Fibroblast of villous mesenchyme (primary cell): ENCODE data around the gene NELFA. TPM values are rescaled to one million over a fixed set of nuclear protein-coding genes. Genes with fewer than 3 reads are reported as not detected.

Source experiments
- DNase-seq: peaks from one replicate; pipeline ENCODE4 v3.0.0-alpha.2; 2010; ENCODE audit warnings: low read depth
- H3K4me3 ChIP-seq: 2 replicates; pipeline ENCODE4 v1.5.1; 2011; ENCODE audit warnings: low read depth, mild to moderate bottlenecking, low read length
- total RNA-seq: library from RNA; depleted of rRNA; stranded (reverse); fragments of >200 nt; gene quantifications from 2 replicates; pipeline ENCODE4 v1.2.3, GENCODE V29; 2012
- TF ChIP-seq, protein P1 (sequence below): IDR thresholded peaks from 2 replicates; pipeline ENCODE4 v1.5.1; 2012; ENCODE audit warnings: low read depth, mild to moderate bottlenecking, low read length; ENCODE audit not compliant: insufficient read depth

The NELFA gene
- total RNA-seq, 1 donor: 18.1 TPM

- H3K4me3 ChIP-seq: no peak overlapping the region
- DNase-seq: no peak
- TF ChIP-seq, protein P1, sequence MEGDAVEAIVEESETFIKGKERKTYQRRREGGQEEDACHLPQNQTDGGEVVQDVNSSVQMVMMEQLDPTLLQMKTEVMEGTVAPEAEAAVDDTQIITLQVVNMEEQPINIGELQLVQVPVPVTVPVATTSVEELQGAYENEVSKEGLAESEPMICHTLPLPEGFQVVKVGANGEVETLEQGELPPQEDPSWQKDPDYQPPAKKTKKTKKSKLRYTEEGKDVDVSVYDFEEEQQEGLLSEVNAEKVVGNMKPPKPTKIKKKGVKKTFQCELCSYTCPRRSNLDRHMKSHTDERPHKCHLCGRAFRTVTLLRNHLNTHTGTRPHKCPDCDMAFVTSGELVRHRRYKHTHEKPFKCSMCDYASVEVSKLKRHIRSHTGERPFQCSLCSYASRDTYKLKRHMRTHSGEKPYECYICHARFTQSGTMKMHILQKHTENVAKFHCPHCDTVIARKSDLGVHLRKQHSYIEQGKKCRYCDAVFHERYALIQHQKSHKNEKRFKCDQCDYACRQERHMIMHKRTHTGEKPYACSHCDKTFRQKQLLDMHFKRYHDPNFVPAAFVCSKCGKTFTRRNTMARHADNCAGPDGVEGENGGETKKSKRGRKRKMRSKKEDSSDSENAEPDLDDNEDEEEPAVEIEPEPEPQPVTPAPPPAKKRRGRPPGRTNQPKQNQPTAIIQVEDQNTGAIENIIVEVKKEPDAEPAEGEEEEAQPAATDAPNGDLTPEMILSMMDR: no peak
Measured at GRCh38 chr4:1956631-1957030, 52.1 kb downstream of the NELFA start.

DNA sequence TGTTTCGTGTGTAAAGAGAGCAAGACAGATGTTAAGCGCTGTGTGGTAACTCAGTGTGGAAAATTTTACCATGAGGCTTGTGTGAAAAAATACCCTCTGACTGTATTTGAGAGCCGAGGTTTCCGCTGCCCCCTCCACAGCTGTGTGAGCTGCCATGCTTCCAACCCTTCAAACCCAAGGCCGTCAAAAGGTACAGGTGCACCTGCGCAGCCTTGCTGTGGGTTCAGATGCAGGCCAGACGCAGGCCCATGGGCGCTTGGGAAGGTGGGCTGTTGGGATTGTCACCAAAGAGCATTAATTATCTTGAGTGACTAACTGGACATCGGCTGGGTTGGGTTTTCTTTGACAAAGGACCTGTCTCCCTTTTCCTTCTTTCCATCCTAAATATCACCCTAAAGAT lies 55.4 kb downstream of the NELFA start:
- DNase-seq: no peak
- TF ChIP-seq, protein P1: no peak
- H3K4me3 ChIP-seq: no peak overlapping the region

GRCh38 chr4:1952719-1953118 lies 56.1 kb downstream of the NELFA start:
- TF ChIP-seq, protein P1: no peak
- no peak overlapping the region for H3K4me3 ChIP-seq
- no peak for DNase-seq

DNA sequence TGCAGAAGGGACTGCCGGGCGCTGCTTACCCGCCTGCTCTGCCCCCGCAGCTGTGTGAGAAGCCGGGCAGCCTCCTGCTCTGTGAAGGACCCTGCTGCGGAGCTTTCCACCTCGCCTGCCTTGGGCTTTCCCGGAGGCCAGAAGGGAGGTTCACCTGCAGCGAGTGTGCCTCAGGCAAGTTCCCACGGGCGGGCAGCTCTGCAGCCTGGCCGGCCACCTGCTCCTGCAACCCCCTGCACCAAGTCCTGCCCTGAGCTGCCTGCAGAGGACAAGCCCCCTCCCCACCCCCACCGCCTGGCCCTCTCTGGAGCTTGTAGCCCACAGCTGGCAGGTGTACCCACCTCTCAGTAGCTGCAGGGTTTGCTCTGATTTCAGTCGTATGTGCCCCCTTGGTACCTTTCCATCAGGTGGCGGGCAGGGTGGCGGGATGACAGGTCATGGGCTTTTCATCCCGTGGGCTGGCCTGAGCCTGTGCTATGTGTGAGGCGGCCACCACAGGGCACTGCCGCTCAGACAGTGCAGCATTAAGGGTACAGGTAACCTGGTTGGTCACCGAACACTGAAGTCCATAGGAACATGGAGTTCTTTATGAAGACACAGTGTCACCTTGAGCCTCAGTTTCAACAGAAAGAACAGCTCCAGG lies 56.6 kb downstream of the NELFA start:
- no peak for DNase-seq
- no peak overlapping the region for H3K4me3 ChIP-seq
- TF ChIP-seq, protein P1: no peak

DNA sequence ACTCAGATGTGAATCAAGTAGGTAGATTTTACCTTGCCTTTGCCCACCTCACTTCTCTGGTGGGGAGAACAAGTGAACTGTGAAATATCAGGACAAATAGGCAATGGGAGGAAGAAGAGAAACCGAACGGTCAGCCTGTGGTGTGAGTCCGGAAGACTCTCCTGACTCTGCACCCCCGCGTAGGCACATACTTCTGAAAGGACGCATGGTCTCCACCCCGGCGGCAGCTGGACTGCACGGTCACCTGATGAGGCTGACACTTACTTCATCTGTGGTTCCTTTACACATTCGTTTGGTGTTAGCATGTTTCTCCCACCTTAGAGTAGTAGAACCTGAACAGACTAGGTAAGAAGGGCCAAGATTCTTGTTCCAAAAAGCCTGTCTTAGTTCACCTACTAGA lies 58.4 kb downstream of the NELFA start:
- H3K4me3 ChIP-seq: no peak overlapping the region
- TF ChIP-seq, protein P1: no peak
- DNase-seq: no peak

GRCh38 chr4:1948892-1949436 lies 59.8 kb downstream of the NELFA start:
- TF ChIP-seq, protein P1: no peak
- H3K4me3 ChIP-seq: no peak overlapping the region
- DNase-seq: no peak

- no peak for DNase-seq
Measured at GRCh38 chr4:1948232-1948631, 60.5 kb downstream of the NELFA start.

More at GRCh38 chr4:1948232-1948631, 60.5 kb downstream of the NELFA start:
- no peak overlapping the region for H3K4me3 ChIP-seq
- TF ChIP-seq, protein P1: no peak
